ENCODE results near the gene PRKCH. TPM values are rescaled to one million over a fixed set of nuclear protein-coding genes. Genes with fewer than 3 reads are reported as not detected.

Gene PRKCH
- total RNA-seq, 1 experiment from 2014 or later = 22.3 TPM

DNA sequence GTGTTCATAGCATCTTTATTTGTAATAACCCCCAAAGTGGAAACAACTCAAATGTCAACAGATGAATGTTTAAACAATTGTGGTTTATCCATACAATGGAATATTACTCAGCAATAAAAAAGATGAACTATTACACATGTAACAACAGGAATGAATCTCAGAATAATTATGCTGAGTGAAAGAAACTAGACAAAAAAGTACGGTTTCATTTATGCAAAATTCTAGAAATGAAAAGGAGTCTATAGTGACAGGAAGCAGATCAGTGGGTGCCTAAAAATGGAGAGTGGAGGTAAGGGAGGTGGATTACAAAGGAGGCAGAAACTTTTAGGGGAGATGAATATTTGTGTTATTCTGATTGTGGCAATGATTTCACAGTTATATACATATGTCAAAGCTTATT is 4.8 kb downstream of the PRKCH start:
- TF ChIP-seq, protein P1, sequence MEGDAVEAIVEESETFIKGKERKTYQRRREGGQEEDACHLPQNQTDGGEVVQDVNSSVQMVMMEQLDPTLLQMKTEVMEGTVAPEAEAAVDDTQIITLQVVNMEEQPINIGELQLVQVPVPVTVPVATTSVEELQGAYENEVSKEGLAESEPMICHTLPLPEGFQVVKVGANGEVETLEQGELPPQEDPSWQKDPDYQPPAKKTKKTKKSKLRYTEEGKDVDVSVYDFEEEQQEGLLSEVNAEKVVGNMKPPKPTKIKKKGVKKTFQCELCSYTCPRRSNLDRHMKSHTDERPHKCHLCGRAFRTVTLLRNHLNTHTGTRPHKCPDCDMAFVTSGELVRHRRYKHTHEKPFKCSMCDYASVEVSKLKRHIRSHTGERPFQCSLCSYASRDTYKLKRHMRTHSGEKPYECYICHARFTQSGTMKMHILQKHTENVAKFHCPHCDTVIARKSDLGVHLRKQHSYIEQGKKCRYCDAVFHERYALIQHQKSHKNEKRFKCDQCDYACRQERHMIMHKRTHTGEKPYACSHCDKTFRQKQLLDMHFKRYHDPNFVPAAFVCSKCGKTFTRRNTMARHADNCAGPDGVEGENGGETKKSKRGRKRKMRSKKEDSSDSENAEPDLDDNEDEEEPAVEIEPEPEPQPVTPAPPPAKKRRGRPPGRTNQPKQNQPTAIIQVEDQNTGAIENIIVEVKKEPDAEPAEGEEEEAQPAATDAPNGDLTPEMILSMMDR (IDR thresholded peaks at IDR 0.05; ENCODE audit: unreplicated experiment) = no peak
- H3K4me1 Mint-ChIP-seq (ENCODE audit: low read depth, unreplicated experiment) = peaks cover 23% of the 10 kb centered on the region
- intact Hi-C loops (cut with micrococcal nuclease; ENCODE audit: unreplicated experiment) = loop anchor here (10.0 kb wide), 1 partner anchor 109 kb away; no protein-coding TSS in a partner anchor
- CTCF ChIA-PET = no interaction called here
- H3K4me3 Mint-ChIP-seq (ENCODE audit: low read depth, unreplicated experiment) = no peak overlapping the region
- no peak for DNase-seq
- H3K36me3 Mint-ChIP-seq (ENCODE audit: insufficient read depth, unreplicated experiment) = peaks cover 29% of the 10 kb centered on the region
- no TSS peak for BruUV-seq (replicated peaks)
- H3K9me3 Mint-ChIP-seq (ENCODE audit: low read depth, unreplicated experiment) = no peaks in the 10 kb centered on the region
- H3K27ac Mint-ChIP-seq (ENCODE audit: unreplicated experiment) = no peak overlapping the region
- no peaks in the 10 kb centered on the region for H3K27me3 Mint-ChIP-seq (ENCODE audit: unreplicated experiment)

DNA sequence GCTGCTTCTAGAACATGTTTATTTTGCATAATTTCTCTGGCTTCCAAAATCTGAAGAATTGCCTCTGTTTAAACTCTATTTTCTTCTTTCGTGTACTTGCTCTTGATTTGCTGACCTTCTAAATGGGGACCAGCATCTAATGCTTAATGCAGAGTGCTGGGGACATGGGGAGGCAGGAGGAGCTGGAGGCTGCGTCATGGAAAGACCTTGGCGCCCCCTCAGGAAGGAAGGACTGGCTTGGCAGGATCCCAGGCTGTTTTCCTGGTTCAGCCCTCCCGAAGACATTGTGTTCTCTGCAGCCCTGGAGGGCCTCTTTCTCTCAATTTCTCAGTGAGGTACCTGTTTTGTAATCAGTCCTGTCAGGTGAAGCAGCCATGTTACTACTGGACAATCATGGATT is 5.5 kb downstream of the PRKCH start:
- CTCF ChIA-PET = interaction anchor here (0.5 kb wide), 1 partner anchor 37 kb away, joined by 3 read pairs; no protein-coding TSS in a partner anchor
- BruUV-seq (replicated peaks) = no TSS peak
- TF ChIP-seq, protein P1 (IDR thresholded peaks at IDR 0.05; ENCODE audit: unreplicated experiment) = no peak
- H3K27ac Mint-ChIP-seq (ENCODE audit: unreplicated experiment) = peak overlapping the region; percentile 83
- H3K9me3 Mint-ChIP-seq (ENCODE audit: low read depth, unreplicated experiment) = no peaks in the 10 kb centered on the region
- intact Hi-C loops (cut with micrococcal nuclease; ENCODE audit: unreplicated experiment) = loop anchor here (10.0 kb wide), 1 partner anchor 108 kb away; no protein-coding TSS in a partner anchor
- peak; percentile 66 for DNase-seq
- H3K36me3 Mint-ChIP-seq (ENCODE audit: insufficient read depth, unreplicated experiment) = peaks cover 22% of the 10 kb centered on the region
- no peaks in the 10 kb centered on the region for H3K27me3 Mint-ChIP-seq (ENCODE audit: unreplicated experiment)
- peak overlapping the region; percentile 52 for H3K4me3 Mint-ChIP-seq (ENCODE audit: low read depth, unreplicated experiment)
- H3K4me1 Mint-ChIP-seq (ENCODE audit: low read depth, unreplicated experiment) = peaks cover 23% of the 10 kb centered on the region

DNA sequence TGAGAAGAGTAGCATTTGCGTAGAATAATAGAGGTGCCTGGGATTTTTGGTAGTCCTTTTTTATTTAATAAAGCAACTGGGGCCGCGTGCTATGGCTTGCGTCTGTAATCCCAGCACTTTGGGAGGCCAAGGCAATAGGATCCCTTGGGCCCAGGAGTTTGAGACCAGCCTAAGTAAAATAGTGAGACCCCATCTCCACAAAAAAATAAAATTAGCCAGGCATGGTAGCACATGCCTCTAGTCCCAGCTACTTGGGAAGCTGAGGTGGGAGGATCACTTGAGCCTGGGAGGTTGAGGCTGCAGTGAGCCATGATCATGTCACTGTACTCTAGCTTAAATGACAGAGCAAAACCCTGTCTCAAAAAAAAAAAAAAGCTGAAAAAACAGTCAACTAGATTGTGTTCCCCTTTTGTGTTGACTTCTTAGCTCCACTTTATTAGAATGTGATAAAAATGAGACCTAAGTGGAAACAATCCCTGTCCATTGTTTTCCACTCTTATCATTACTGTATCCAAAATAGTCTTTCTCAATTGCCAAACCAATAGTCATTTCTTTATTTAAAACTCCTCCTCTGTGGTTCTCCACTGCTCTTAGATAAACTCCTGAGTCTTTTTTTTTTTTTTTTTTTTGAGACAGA is 7.4 kb downstream of the PRKCH start:
- H3K4me3 Mint-ChIP-seq (ENCODE audit: low read depth, unreplicated experiment) = no peak overlapping the region
- intact Hi-C loops (cut with micrococcal nuclease; ENCODE audit: unreplicated experiment) = loop anchor here (10.0 kb wide), 1 partner anchor 106 kb away; no protein-coding TSS in a partner anchor
- peaks cover 13% of the 10 kb centered on the region for H3K4me1 Mint-ChIP-seq (ENCODE audit: low read depth, unreplicated experiment)
- peaks cover 7% of the 10 kb centered on the region for H3K36me3 Mint-ChIP-seq (ENCODE audit: insufficient read depth, unreplicated experiment)
- H3K9me3 Mint-ChIP-seq (ENCODE audit: low read depth, unreplicated experiment) = no peaks in the 10 kb centered on the region
- CTCF ChIA-PET = no interaction called here
- TF ChIP-seq, protein P1 (IDR thresholded peaks at IDR 0.05; ENCODE audit: unreplicated experiment) = no peak
- BruUV-seq (replicated peaks) = no TSS peak
- H3K27me3 Mint-ChIP-seq (ENCODE audit: unreplicated experiment) = no peaks in the 10 kb centered on the region
- no peak overlapping the region for H3K27ac Mint-ChIP-seq (ENCODE audit: unreplicated experiment)
- no peak for DNase-seq

DNA sequence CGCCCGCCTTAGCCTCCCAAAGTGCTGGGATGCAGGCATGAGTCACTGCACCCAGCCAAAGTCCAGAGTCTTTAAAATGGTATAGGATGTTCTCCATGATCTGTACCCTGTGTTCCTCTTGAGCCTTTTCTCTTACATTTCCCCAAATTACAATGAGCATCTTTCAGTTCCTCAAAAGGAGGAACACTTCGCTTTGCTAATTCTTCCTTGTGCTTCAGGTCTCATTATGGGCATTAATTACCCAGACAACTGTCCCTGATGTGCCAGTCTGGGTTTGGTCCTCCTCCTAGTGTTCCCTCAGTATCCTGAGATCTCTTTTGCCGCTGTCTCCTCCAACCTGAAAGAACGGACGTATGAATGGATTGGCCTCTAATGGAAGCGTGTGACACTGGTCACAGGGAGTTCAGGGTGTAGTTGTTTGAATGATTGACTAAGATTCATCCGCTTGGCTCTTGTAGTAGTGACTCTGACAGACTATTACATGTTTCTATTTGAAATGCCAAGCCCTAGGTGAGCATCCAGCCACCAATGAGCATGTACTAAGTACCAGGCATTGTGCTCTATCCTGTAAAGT is 8.2 kb downstream of the PRKCH start:
- BruUV-seq (replicated peaks) = no TSS peak
- TF ChIP-seq, protein P1 (IDR thresholded peaks at IDR 0.05; ENCODE audit: unreplicated experiment) = no peak
- Mint-ChIP-seq H3K4me3 (ENCODE audit: low read depth, unreplicated experiment) (no peak overlapping the region), H3K27ac (ENCODE audit: unreplicated experiment) (no peak overlapping the region), H3K27me3 (ENCODE audit: unreplicated experiment) (no peaks in the 10 kb centered on the region), H3K36me3 (ENCODE audit: insufficient read depth, unreplicated experiment) (peaks cover 7% of the 10 kb centered on the region), H3K9me3 (ENCODE audit: low read depth, unreplicated experiment) (no peaks in the 10 kb centered on the region), H3K4me1 (ENCODE audit: low read depth, unreplicated experiment) (peaks cover 13% of the 10 kb centered on the region)
- intact Hi-C loops (cut with micrococcal nuclease; ENCODE audit: unreplicated experiment) = loop anchor here (10.0 kb wide), 1 partner anchor 105 kb away; no protein-coding TSS in a partner anchor
- CTCF ChIA-PET = no interaction called here
- no peak for DNase-seq
